ENCODE results near the gene UNC5CL.

The UNC5CL gene

GRCh38 chr6:41002168-41002567, 36.9 kb downstream of the UNC5CL start:
- DNase-seq = no peak

GRCh38 chr6:41000248-41000647, 38.8 kb downstream of the UNC5CL start:
- DNase-seq = no peak

- no peak for DNase-seq
Measured at GRCh38 chr6:40999569-40999968, 39.5 kb downstream of the UNC5CL start.

- DNase-seq = no peak
Measured at GRCh38 chr6:40998661-40999060, 40.4 kb downstream of the UNC5CL start.

- no peak for DNase-seq
Measured at GRCh38 chr6:40997234-40997957, 41.6 kb downstream of the UNC5CL start.

- DNase-seq = no peak
Measured at GRCh38 chr6:40996591-40997233, 42.3 kb downstream of the UNC5CL start.

GRCh38 chr6:40992746-40993145, 46.3 kb downstream of the UNC5CL start:
- DNase-seq = no peak

- DNase-seq = no peak
Measured at GRCh38 chr6:40990301-40990700, 48.7 kb downstream of the UNC5CL start.

- no peak for DNase-seq
Measured at GRCh38 chr6:40989204-40990169, 49.5 kb downstream of the UNC5CL start.

- no peak for DNase-seq
Measured at GRCh38 chr6:40988634-40989033, 50.4 kb downstream of the UNC5CL start.

GRCh38 chr6:40986921-40987819, 51.9 kb downstream of the UNC5CL start:
- DNase-seq = no peak

GRCh38 chr6:40986364-40986763, 52.7 kb downstream of the UNC5CL start:
- DNase-seq = no peak

- no peak for DNase-seq
Measured at GRCh38 chr6:40983752-40984151, 55.3 kb downstream of the UNC5CL start.

- no peak for DNase-seq
Measured at GRCh38 chr6:40982917-40983316, 56.1 kb downstream of the UNC5CL start.

GRCh38 chr6:40978687-40979289, 60.2 kb downstream of the UNC5CL start:
- DNase-seq = no peak

- DNase-seq = no peak
Measured at GRCh38 chr6:40977695-40978094, 61.3 kb downstream of the UNC5CL start.

- DNase-seq = no peak
Measured at GRCh38 chr6:40977085-40977484, 61.9 kb downstream of the UNC5CL start.

Data from effector CD8-positive, alpha-beta T cell (primary cell).